GM18502 (cell line): ENCODE measurements around the gene FAM163A.
A peak's percentile ranks its signal among the peaks of the same experiment; 100 is the strongest.
"Not testable (repeated sequence)": the region's sequence is repeated elsewhere in the genome, so short reads cannot be mapped to it uniquely, and the experiment has no call there.

ENCODE experiments used
- ATAC-seq: cut with Tn5 transposase; IDR thresholded peaks from one replicate; pipeline ENCODE4 v1.9.1; 2021; ENCODE audit warnings: mild to moderate bottlenecking; ENCODE audit not compliant: unreplicated experiment, poor library complexity

Gene FAM163A

GRCh38 chr1:179742717-179743678 is at the start of gene FAM163A:
Gene FAM163A (plus strand): TSS chr1:179743291. CDS start chr1:179813098, 69,807 bp downstream.
- ATAC-seq: no peak

- ATAC-seq: not testable (repeated sequence)
These were observed 48.6 kb upstream of the FAM163A start for GRCh38 chr1:179694530-179694929.

GRCh38 chr1:179702946-179703539 is 40.0 kb upstream of the FAM163A start:
- no peak for ATAC-seq

- ATAC-seq: no peak
These were observed 36.7 kb upstream of the FAM163A start for GRCh38 chr1:179706339-179706941.

- ATAC-seq: no peak
These were observed 35.7 kb upstream of the FAM163A start for GRCh38 chr1:179707406-179707805.

GRCh38 chr1:179708434-179709195 is 34.5 kb upstream of the FAM163A start:
- ATAC-seq: no peak

- peak; percentile 88 for ATAC-seq
These were observed 33.2 kb upstream of the FAM163A start for GRCh38 chr1:179709841-179710329.

GRCh38 chr1:179714159-179714558 is 28.9 kb upstream of the FAM163A start:
- no peak for ATAC-seq

GRCh38 chr1:179714623-179715022 is 28.5 kb upstream of the FAM163A start:
- no peak for ATAC-seq

GRCh38 chr1:179719272-179719671 is 23.8 kb upstream of the FAM163A start:
- ATAC-seq: no peak

GRCh38 chr1:179728271-179728670 is 14.8 kb upstream of the FAM163A start:
- no peak for ATAC-seq

GRCh38 chr1:179729881-179730280 is 13.2 kb upstream of the FAM163A start:
- ATAC-seq: no peak

- no peak for ATAC-seq
These were observed 11.4 kb upstream of the FAM163A start for GRCh38 chr1:179731643-179732042.

- ATAC-seq: no peak
These were observed 800 bp upstream of the FAM163A start for GRCh38 chr1:179742291-179742690.

GRCh38 chr1:179743679-179744400 is 749 bp downstream of the FAM163A start:
- no peak for ATAC-seq

GRCh38 chr1:179744401-179745130 is 1.5 kb downstream of the FAM163A start:
- no peak for ATAC-seq

- ATAC-seq: no peak
These were observed 2.1 kb downstream of the FAM163A start for GRCh38 chr1:179745131-179745611.

GRCh38 chr1:179745743-179746142 is 2.7 kb downstream of the FAM163A start:
- no peak for ATAC-seq

- ATAC-seq: no peak
These were observed 4.5 kb downstream of the FAM163A start for GRCh38 chr1:179747611-179748010.
